SK-N-SH treated with all-trans-retinoic acid at 6 μM for 48 hours (cell line): Measurements from ENCODE around the gene HPCAL1.

Experiments used
- ARNTL ChIP-seq: fragments of 450-650 bp; formaldehyde crosslinking; IDR thresholded peaks from 2 replicates; pipeline ENCODE4 v1.5.0; 2020; ENCODE audit warnings: low read depth, mild to moderate bottlenecking, moderate library complexity, borderline replicate concordance
- BACH2 ChIP-seq: fragments of 250-450 bp; sonication (Bioruptor Pico); IDR thresholded peaks from 2 replicates; pipeline ENCODE4 v1.9.0; 2021; ENCODE audit warnings: mild to moderate bottlenecking, borderline replicate concordance
- GLIS3 ChIP-seq: fragments of 250-450 bp; sonication (Bioruptor Pico); IDR thresholded peaks from 2 replicates; pipeline ENCODE4 v1.5.0; 2020; ENCODE audit warnings: mild to moderate bottlenecking, moderate library complexity
- ISL1 ChIP-seq: fragments of 250-450 bp; sonication (Bioruptor Pico); IDR thresholded peaks from 2 replicates; pipeline ENCODE4 v2.1.2; 2022; ENCODE audit warnings: mild to moderate bottlenecking, moderate library complexity
- RARB ChIP-seq: fragments of 250-450 bp; sonication (Bioruptor Pico); IDR thresholded peaks from 2 replicates; pipeline ENCODE4 v1.8.0; 2021; ENCODE audit warnings: mild to moderate bottlenecking, moderate library complexity
- TCF4 ChIP-seq: fragments of 250-450 bp; sonication (Bioruptor Pico); IDR thresholded peaks from 2 replicates; pipeline ENCODE4 v1.8.0; 2021; ENCODE audit warnings: mild to moderate bottlenecking, moderate library complexity, borderline replicate concordance
- TOX ChIP-seq: fragments of 250-450 bp; sonication (Bioruptor Pico); IDR thresholded peaks from 2 replicates; pipeline ENCODE4 v1.8.0; 2021; ENCODE audit warnings: mild to moderate bottlenecking, moderate library complexity, borderline replicate concordance
- ZC3H10 ChIP-seq: fragments of 250-450 bp; sonication (Bioruptor Pico); IDR thresholded peaks from 2 replicates; pipeline ENCODE4 v1.5.1; 2021; ENCODE audit warnings: mild to moderate bottlenecking, moderate library complexity
- ZFP3 ChIP-seq: fragments of 250-450 bp; sonication (Bioruptor Pico); IDR thresholded peaks from 2 replicates; pipeline ENCODE4 v1.5.0; 2020; ENCODE audit warnings: mild to moderate bottlenecking, moderate library complexity
- ZNF70 ChIP-seq: fragments of 450-650 bp; formaldehyde crosslinking; IDR thresholded peaks from 2 replicates; pipeline ENCODE4 v1.5.0; 2020; ENCODE audit warnings: mild to moderate bottlenecking, moderate library complexity
- TF ChIP-seq, protein P1 (sequence below): fragments of 250-450 bp; sonication (Bioruptor Pico); IDR thresholded peaks from 2 replicates; pipeline ENCODE4 v1.8.0; 2020; ENCODE audit warnings: mild to moderate bottlenecking, moderate library complexity, borderline replicate concordance

DNA sequence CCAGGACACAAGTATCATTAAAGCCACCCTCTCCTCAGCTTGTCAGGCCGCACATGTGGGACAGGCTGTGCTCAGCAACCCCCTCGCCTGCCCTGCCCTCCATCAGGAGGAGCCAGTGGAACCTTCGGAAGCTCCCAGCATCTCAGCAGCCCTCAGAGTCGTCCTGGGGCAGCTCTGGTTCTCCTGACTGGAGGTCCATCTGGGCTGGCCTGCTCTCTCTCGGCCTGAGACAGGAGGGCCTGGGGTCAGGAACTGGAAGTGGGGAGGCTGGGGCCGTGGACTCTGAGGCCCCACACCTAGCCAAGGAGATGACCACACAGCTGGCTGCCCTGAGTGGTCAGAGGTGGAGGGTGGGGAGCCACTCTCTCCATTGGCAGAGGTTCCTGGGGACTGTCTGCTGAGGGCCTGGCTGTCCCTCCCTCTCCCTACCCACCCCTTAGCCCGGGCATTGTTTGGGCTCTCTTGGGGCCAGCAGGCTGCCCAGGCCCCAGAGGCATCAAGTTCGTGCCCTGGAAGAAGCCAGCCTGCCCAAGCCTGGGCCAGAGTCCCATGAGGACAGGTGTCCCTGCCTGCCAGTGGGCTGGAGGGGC is 122.3 kb downstream of the HPCAL1 start:
- TF ChIP-seq ZFP3 (CRISPR knock-in tag) (no peak), ARNTL (CRISPR knock-in tag) (no peak), TCF4 (CRISPR knock-in tag) (no peak), ZNF70 (no peak), TOX (CRISPR knock-in tag) (no peak), RARB (CRISPR knock-in tag) (no peak), GLIS3 (no peak), ZC3H10 (CRISPR knock-in tag) (no peak), BACH2 (CRISPR knock-in tag) (no peak), ISL1 (CRISPR knock-in tag) (no peak)
- TF ChIP-seq, protein P1, sequence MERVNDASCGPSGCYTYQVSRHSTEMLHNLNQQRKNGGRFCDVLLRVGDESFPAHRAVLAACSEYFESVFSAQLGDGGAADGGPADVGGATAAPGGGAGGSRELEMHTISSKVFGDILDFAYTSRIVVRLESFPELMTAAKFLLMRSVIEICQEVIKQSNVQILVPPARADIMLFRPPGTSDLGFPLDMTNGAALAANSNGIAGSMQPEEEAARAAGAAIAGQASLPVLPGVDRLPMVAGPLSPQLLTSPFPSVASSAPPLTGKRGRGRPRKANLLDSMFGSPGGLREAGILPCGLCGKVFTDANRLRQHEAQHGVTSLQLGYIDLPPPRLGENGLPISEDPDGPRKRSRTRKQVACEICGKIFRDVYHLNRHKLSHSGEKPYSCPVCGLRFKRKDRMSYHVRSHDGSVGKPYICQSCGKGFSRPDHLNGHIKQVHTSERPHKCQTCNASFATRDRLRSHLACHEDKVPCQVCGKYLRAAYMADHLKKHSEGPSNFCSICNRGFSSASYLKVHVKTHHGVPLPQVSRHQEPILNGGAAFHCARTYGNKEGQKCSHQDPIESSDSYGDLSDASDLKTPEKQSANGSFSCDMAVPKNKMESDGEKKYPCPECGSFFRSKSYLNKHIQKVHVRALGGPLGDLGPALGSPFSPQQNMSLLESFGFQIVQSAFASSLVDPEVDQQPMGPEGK (CRISPR knock-in tag), result no peak
